NCI-H2171 (cell line): ENCODE measurements around the gene S100A6.

Source experiments
- DNase-seq: peaks from one replicate; lab custom pipeline; 2025; lab: John Stamatoyannopoulos, UW

Gene S100A6

DNA sequence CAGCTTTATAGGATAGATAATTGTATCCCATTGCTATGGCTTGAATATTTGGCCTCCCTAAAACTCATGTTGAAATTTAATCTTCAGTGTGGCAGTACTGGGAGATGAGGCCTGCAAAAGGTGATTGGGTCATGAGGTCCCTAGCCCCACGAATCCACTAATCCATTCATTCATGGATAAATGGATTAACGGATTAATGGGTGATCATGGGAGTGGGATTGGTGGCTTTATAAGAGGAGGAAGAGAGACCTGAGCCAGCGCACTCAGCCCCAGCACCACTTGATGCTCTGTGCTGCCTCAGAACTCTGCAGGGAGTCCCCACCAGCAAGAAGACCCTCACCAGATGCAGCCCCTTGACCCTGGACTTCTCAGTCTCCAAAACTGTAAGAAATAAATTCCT, 32.0 kb downstream of the S100A6 start:
- no peak for DNase-seq

DNA sequence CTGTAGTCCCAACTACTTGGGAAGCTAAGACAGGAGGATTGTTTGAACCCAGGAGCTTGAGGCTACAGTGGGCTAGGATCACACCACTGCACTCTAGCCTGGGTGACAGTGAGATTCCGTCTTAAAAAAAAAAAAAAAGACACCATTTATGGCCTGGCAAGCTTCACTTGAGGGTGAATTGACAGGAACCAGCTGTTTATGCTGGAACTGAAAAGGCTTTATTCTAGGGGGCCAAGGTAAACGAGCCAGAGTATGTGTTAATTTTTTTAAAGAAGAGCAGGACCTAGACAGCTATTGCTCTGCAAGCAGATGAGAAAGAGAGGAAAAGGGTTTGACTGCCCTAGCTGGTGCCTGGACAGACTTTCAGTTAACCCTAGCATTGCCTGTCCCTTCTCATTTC, 37.0 kb downstream of the S100A6 start:
- DNase-seq, result no peak

GRCh38 chr1:153495536-153495935, 40.3 kb downstream of the S100A6 start:
- DNase-seq, result no peak

GRCh38 chr1:153494976-153495535, 40.7 kb downstream of the S100A6 start:
- peak; percentile 71 for DNase-seq

DNA sequence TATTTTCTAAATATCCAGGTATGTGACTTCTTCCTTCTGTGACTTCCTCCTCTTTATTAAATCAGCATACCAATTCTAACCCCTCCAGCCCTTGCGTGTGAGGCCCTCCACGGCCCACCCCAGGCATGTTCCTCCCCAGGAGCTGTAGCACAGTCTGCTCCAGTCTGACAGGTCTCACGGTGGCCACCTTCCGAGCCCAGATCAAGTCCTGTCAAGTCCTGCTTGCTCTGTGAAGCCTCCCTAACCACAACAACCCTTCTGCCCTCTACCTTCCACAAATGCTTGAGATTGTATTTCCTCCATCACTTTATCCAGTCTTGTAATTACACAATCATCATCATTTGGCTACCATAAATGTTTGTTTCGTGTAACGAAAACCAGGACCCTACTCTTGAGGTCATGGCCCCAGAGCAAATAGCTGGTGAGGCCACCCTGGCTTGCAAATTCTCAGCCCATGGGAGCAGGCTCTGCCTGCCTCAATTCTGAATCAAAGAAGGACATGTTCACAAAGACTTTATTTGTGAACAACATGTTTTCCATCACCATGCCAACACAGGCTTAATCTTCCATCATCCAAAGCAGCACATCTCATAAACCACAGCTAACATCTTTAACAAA, 42.3 kb downstream of the S100A6 start:
- no peak for DNase-seq

- DNase-seq, result peak; percentile 55
These were observed 45.3 kb downstream of the S100A6 start for GRCh38 chr1:153490272-153491051.

GRCh38 chr1:153488731-153489130, 47.1 kb downstream of the S100A6 start:
- no peak for DNase-seq

- DNase-seq, result no peak
These were observed 48.1 kb downstream of the S100A6 start for GRCh38 chr1:153487707-153488106.

GRCh38 chr1:153485863-153486262, 49.9 kb downstream of the S100A6 start:
- DNase-seq, result peak; percentile 0
